WTC11 (cell line): ENCODE data around the gene DSC3. TPM values are rescaled to one million over a fixed set of nuclear protein-coding genes. Genes with fewer than 3 reads are reported as not detected.

Source experiments
- ATAC-seq: fragments of 200-7000 bp; cut with Tn5 transposase; 2 replicates; pipeline ENCODE4 v1.10.0; 2021; ENCODE audit warnings: mild to moderate bottlenecking, moderate library complexity
- CTCF ChIA-PET: fragments of 300-600 bp; sonication (Branson Sonifier 250); formaldehyde crosslinking; loops from one replicate; lab custom pipeline; 2021; ENCODE audit warnings: antibody characterized with exemption; lab: Charles Lee
- POLR2A ChIA-PET: fragments of 350-600 bp; sonication (Branson Sonifier 250); formaldehyde crosslinking; loops from one replicate; lab custom pipeline; 2021; ENCODE audit warnings: antibody characterized with exemption; lab: Charles Lee
- DNase-seq: peaks from one replicate; pipeline ENCODE4 v3.0.0; 2021; ENCODE audit warnings: low spot score
- H3K27ac Mint-ChIP-seq: 2 replicates; pipeline ENCODE4 v1.8.0; 2021; ENCODE audit warnings: mixed read lengths
- H3K27me3 Mint-ChIP-seq: 2 replicates; pipeline ENCODE4 v1.8.0; 2021; ENCODE audit warnings: low read depth, mild to moderate bottlenecking, moderate library complexity, mixed read lengths
- H3K36me3 Mint-ChIP-seq: 2 replicates; pipeline ENCODE4 v1.8.0; 2021; ENCODE audit warnings: mixed read lengths
- H3K4me1 Mint-ChIP-seq: 2 replicates; pipeline ENCODE4 v1.8.0; 2022; ENCODE audit warnings: mixed read lengths
- H3K4me3 Mint-ChIP-seq: 2 replicates; pipeline ENCODE4 v1.8.0; 2021; ENCODE audit warnings: mild to moderate bottlenecking, moderate library complexity, mixed read lengths
- H3K9me3 Mint-ChIP-seq: 2 replicates; pipeline ENCODE4 v1.8.0; 2021; ENCODE audit warnings: mixed read lengths
- AR ChIP-seq: fragments of 250-450 bp; sonication (Bioruptor Pico); IDR thresholded peaks from 2 replicates; pipeline ENCODE4 v1.9.0; 2021; ENCODE audit warnings: mild to moderate bottlenecking
- ARID4B ChIP-seq: sonication (generic); formaldehyde crosslinking; IDR thresholded peaks from 2 replicates; pipeline ENCODE4 v1.8.0; 2023; ENCODE audit warnings: missing genetic modification reagents, mild to moderate bottlenecking, borderline replicate concordance
- ATF1 ChIP-seq: sonication (generic); formaldehyde crosslinking; IDR thresholded peaks from 2 replicates; pipeline ENCODE4 v1.8.1; 2023; ENCODE audit warnings: mild to moderate bottlenecking, moderate library complexity, missing genetic modification reagents
- CREM ChIP-seq: sonication (generic); formaldehyde crosslinking; IDR thresholded peaks from 2 replicates; pipeline ENCODE4 v1.8.1; 2022; ENCODE audit warnings: mild to moderate bottlenecking, missing genetic modification reagents, moderate library complexity
- FOXP1 ChIP-seq: sonication (generic); formaldehyde crosslinking; IDR thresholded peaks from 2 replicates; pipeline ENCODE4 v1.8.0; 2022; ENCODE audit warnings: missing genetic modification reagents, mild to moderate bottlenecking, moderate library complexity, borderline replicate concordance
- NR2C2 ChIP-seq: sonication (generic); formaldehyde crosslinking; IDR thresholded peaks from 2 replicates; pipeline ENCODE4 v1.8.0; 2022; ENCODE audit warnings: mild to moderate bottlenecking, missing genetic modification reagents
- NR3C1 ChIP-seq: sonication (generic); formaldehyde crosslinking; conservative IDR thresholded peaks from 2 replicates; pipeline ENCODE4 v1.8.1; 2023; ENCODE audit warnings: low read depth, mild to moderate bottlenecking, missing genetic modification reagents
- PREB ChIP-seq: sonication (generic); formaldehyde crosslinking; IDR thresholded peaks from 2 replicates; pipeline ENCODE4 v1.8.1; 2022; ENCODE audit warnings: mild to moderate bottlenecking, missing genetic modification reagents, moderate library complexity, borderline replicate concordance
- SP1 ChIP-seq: sonication (generic); formaldehyde crosslinking; conservative IDR thresholded peaks from 2 replicates; pipeline ENCODE4 v1.8.1; 2022; ENCODE audit warnings: missing genetic modification reagents
- TEAD1 ChIP-seq: sonication (generic); formaldehyde crosslinking; IDR thresholded peaks from 2 replicates; pipeline ENCODE4 v1.8.0; 2022; ENCODE audit warnings: mild to moderate bottlenecking, missing genetic modification reagents
- TP53 ChIP-seq: sonication (generic); formaldehyde crosslinking; IDR thresholded peaks from 2 replicates; pipeline ENCODE4 v1.8.1; 2023; ENCODE audit warnings: mild to moderate bottlenecking, missing genetic modification reagents
- USF2 ChIP-seq: sonication (generic); formaldehyde crosslinking; IDR thresholded peaks from 2 replicates; pipeline ENCODE4 v1.8.1; 2023; ENCODE audit warnings: mild to moderate bottlenecking, missing genetic modification reagents, moderate library complexity
- ZNF317 ChIP-seq: sonication (generic); formaldehyde crosslinking; IDR thresholded peaks from 2 replicates; pipeline ENCODE4 v1.8.1; 2023; ENCODE audit warnings: low read depth, mild to moderate bottlenecking, moderate library complexity, missing genetic modification reagents, borderline replicate concordance
- total RNA-seq: library from RNA; stranded (reverse); gene quantifications from 3 replicates; pipeline ENCODE4 v1.2.3, GENCODE V29; 2021
- TF ChIP-seq, protein P1 (sequence below): sonication (generic); formaldehyde crosslinking; IDR thresholded peaks from 2 replicates; pipeline ENCODE4 v1.8.1; 2023; ENCODE audit warnings: mild to moderate bottlenecking, missing genetic modification reagents
- TF ChIP-seq, protein P2 (sequence below): sonication (generic); formaldehyde crosslinking; IDR thresholded peaks from 2 replicates; pipeline ENCODE4 v1.8.1; 2023; ENCODE audit warnings: mild to moderate bottlenecking, missing genetic modification reagents, moderate library complexity
- TF ChIP-seq, protein P3 (sequence below): sonication (generic); formaldehyde crosslinking; IDR thresholded peaks from 2 replicates; pipeline ENCODE4 v1.8.1; 2023; ENCODE audit warnings: mild to moderate bottlenecking, moderate library complexity, missing genetic modification reagents

Gene DSC3
- total RNA-seq, 1 experiment from 2014 or later, result 2.6 TPM

DNA sequence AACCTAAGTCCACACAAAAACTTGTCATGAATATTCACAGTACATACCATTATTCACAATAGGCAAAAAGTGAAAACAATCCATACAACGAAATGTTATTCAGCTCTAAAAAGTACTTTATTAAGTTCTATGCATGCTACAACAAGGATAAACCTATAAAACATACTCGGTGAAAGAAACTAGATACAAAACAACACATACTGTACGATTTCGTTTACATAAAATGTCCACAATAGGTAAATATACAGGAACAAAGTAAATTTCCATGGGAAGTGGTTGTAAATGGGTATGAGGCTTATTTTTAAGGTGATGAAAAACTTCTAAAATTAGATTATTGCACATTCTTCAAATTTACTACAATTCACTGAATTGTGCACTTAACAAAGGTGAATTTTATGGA, 8.0 kb downstream of the DSC3 start:
- ATAC-seq, result no peak
- Mint-ChIP-seq H3K36me3 (no peaks in the 10 kb centered on the region), H3K4me3 (no peak overlapping the region), H3K27me3 (peaks cover 10% of the 10 kb centered on the region), H3K27ac (no peak overlapping the region), H3K4me1 (no peaks in the 10 kb centered on the region), H3K9me3 (no peaks in the 10 kb centered on the region)
- no peak for DNase-seq
- CTCF ChIA-PET, result no interaction called here
- POLR2A ChIA-PET, result no interaction called here
- TF ChIP-seq, protein P1, sequence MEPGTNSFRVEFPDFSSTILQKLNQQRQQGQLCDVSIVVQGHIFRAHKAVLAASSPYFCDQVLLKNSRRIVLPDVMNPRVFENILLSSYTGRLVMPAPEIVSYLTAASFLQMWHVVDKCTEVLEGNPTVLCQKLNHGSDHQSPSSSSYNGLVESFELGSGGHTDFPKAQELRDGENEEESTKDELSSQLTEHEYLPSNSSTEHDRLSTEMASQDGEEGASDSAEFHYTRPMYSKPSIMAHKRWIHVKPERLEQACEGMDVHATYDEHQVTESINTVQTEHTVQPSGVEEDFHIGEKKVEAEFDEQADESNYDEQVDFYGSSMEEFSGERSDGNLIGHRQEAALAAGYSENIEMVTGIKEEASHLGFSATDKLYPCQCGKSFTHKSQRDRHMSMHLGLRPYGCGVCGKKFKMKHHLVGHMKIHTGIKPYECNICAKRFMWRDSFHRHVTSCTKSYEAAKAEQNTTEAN (CRISPR knock-in tag), result no peak
- TF ChIP-seq NR2C2 (CRISPR knock-in tag), result no peak
- TF ChIP-seq ZNF317 (CRISPR knock-in tag), result no peak
- TF ChIP-seq TEAD1, result no peak
- no peak for TF ChIP-seq SP1 (CRISPR knock-in tag)
- no peak for TF ChIP-seq CREM (CRISPR knock-in tag)
- no peak for TF ChIP-seq TP53 (CRISPR knock-in tag)
- TF ChIP-seq, protein P2, sequence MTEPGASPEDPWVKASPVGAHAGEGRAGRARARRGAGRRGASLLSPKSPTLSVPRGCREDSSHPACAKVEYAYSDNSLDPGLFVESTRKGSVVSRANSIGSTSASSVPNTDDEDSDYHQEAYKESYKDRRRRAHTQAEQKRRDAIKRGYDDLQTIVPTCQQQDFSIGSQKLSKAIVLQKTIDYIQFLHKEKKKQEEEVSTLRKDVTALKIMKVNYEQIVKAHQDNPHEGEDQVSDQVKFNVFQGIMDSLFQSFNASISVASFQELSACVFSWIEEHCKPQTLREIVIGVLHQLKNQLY (CRISPR knock-in tag), result no peak
- TF ChIP-seq USF2 (CRISPR knock-in tag), result no peak
- TF ChIP-seq ARID4B (CRISPR knock-in tag), result no peak
- TF ChIP-seq ATF1, result no peak
- no peak for TF ChIP-seq FOXP1 (CRISPR knock-in tag)
- TF ChIP-seq, protein P3, sequence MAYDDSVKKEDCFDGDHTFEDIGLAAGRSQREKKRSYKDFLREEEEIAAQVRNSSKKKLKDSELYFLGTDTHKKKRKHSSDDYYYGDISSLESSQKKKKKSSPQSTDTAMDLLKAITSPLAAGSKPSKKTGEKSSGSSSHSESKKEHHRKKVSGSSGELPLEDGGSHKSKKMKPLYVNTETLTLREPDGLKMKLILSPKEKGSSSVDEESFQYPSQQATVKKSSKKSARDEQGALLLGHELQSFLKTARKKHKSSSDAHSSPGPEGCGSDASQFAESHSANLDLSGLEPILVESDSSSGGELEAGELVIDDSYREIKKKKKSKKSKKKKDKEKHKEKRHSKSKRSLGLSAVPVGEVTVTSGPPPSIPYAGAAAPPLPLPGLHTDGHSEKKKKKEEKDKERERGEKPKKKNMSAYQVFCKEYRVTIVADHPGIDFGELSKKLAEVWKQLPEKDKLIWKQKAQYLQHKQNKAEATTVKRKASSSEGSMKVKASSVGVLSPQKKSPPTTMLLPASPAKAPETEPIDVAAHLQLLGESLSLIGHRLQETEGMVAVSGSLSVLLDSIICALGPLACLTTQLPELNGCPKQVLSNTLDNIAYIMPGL (CRISPR knock-in tag), result no peak
- no peak for TF ChIP-seq AR
- TF ChIP-seq PREB, result no peak
- TF ChIP-seq NR3C1 (CRISPR knock-in tag), result no peak
